NCI-H510A treated with DMSO at 0.1 percent for 48 hours (cell line): ENCODE measurements around the gene PHF1.
A peak's percentile ranks its signal among the peaks of the same experiment; 100 is the strongest.

Source experiments
- DNase-seq: peaks from one replicate; lab custom pipeline; 2025; lab: John Stamatoyannopoulos, UW

The PHF1 gene

GRCh38 chr6:33431880-33432541, 21.2 kb downstream of the PHF1 start:
- no peak for DNase-seq

GRCh38 chr6:33432546-33432945, 21.7 kb downstream of the PHF1 start:
- DNase-seq: no peak

- no peak for DNase-seq
Measured at GRCh38 chr6:33433001-33433543, 22.3 kb downstream of the PHF1 start.

GRCh38 chr6:33433544-33434191, 22.9 kb downstream of the PHF1 start:
- no peak for DNase-seq

GRCh38 chr6:33434961-33435360, 24.1 kb downstream of the PHF1 start:
- no peak for DNase-seq

- DNase-seq: no peak
Measured at GRCh38 chr6:33437666-33438065, 26.9 kb downstream of the PHF1 start.

GRCh38 chr6:33438978-33439594, 28.3 kb downstream of the PHF1 start:
- no peak for DNase-seq

- DNase-seq: no peak
Measured at GRCh38 chr6:33439956-33440648, 29.3 kb downstream of the PHF1 start.

- DNase-seq: no peak
Measured at GRCh38 chr6:33440649-33441309, 30.0 kb downstream of the PHF1 start.

- DNase-seq: no peak
Measured at GRCh38 chr6:33441457-33441856, 30.6 kb downstream of the PHF1 start.

GRCh38 chr6:33442283-33442682, 31.5 kb downstream of the PHF1 start:
- no peak for DNase-seq

GRCh38 chr6:33443025-33443424, 32.2 kb downstream of the PHF1 start:
- DNase-seq: no peak

- no peak for DNase-seq
Measured at GRCh38 chr6:33443619-33444504, 33.0 kb downstream of the PHF1 start.

GRCh38 chr6:33445119-33445603, 34.3 kb downstream of the PHF1 start:
- no peak for DNase-seq

- DNase-seq: no peak
Measured at GRCh38 chr6:33446356-33446755, 35.5 kb downstream of the PHF1 start.

GRCh38 chr6:33450434-33450833, 39.6 kb downstream of the PHF1 start:
- DNase-seq: no peak

- no peak for DNase-seq
Measured at GRCh38 chr6:33451606-33452005, 40.8 kb downstream of the PHF1 start.

GRCh38 chr6:33452496-33452895, 41.7 kb downstream of the PHF1 start:
- no peak for DNase-seq

GRCh38 chr6:33453393-33454008, 42.7 kb downstream of the PHF1 start:
- DNase-seq: peak; percentile 23
